Stimulated activated CD8-positive, alpha-beta memory T cell treated with anti-CD3 and anti-CD28 coated beads, Interleukin-4, amount 100 ng/mL, for 24 hours (primary cell): ENCODE measurements around the gene COX11.

Experiments
- DNase-seq: peaks from one replicate; pipeline ENCODE4 v3.0.0-alpha.2; 2020; ENCODE audit warnings: low read depth

COX11 gene

DNA sequence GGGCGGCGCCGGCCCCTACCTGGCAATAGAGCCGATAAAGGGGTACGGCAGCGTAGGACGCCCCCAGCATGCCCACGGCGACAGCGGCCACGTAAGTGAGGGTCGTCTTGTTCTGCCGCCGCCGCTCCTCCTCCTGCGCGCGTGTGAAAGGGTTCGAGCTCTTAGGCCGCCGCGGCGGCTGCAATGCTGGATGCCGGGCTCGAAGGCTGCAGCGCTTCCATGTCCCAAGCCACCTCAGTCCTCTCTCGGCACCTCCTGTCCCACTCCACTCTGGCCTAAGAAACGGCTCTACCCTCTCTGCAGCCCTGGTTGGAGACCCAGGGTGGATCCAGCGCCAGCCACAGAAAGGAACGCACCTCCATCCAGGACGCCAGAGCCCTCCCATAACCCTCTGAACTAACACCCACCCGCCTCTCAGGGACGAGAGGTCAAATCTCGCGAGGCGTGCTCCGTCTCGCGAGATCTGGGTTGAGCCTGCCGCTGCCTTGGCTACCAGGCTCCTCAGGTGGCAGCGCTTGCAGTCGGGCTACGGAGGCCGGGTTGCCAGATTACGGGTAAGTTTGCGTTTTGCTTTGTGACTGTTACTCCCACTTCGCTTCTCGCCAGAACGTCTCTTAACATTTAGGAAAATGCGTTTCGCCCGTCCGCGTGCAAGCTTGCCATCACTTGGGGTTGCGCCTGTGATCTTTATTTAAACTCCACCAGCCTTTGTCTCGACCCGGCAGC is at the start of gene COX11, which contains the start of gene STXBP4:
COX11 (minus strand) TSS at position 393 of the 726 bp plus-strand sequence; CDS start at position 385, 8 bp downstream.
STXBP4 (plus strand) TSS at position 504 of the 726 bp plus-strand sequence. CDS start 17,455 bp downstream, outside the sequence.
- DNase-seq, result peak; percentile 83

- no peak for DNase-seq
Measured at GRCh38 chr17:55005520-55005919, 37.1 kb upstream of the COX11 start.

DNA sequence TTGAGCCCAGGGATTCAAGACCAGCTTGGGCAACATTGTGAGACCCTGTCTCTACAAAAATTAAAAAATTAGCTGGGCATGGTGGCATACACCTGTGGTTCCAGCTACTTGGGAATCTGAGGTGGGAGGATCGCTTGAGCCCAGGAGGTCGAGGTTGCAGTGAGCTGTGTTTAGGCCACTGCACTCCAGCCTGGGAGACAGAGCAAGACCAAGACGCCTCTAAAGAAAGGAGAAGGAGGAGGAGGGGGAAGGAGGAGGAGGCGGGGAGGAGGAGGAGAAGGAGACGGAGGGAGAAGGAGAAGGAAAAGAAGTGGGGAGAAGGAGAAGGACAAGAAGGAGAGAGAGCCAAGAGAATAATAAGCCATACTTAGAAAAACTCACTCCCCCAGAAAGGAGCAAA is 36.0 kb upstream of the COX11 start:
- DNase-seq, result no peak

DNA sequence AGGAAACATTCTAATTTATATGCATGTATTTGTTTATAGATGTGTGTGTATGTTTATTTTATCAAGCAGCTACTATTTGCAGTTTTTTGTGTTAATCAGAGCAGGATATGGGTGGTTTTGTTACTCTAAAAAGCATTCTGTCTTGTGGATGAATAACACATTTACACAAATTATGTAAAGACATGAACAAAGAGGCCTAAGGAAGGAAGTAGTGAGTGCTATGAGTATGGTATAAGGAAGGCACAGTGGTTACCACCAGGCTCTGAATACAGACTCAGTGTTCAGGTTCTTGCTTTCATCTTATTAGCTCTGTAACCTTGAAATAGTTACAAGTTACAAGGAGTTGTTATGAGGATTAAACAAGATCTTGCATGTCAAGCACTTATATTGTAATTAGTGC is 34.0 kb upstream of the COX11 start:
- DNase-seq, result no peak

- DNase-seq, result no peak
Measured at GRCh38 chr17:54996441-54996840, 28.0 kb upstream of the COX11 start.

GRCh38 chr17:54992797-54993639 is 24.6 kb upstream of the COX11 start:
- no peak for DNase-seq

GRCh38 chr17:54991567-54991966 is 23.1 kb upstream of the COX11 start:
- no peak for DNase-seq

DNA sequence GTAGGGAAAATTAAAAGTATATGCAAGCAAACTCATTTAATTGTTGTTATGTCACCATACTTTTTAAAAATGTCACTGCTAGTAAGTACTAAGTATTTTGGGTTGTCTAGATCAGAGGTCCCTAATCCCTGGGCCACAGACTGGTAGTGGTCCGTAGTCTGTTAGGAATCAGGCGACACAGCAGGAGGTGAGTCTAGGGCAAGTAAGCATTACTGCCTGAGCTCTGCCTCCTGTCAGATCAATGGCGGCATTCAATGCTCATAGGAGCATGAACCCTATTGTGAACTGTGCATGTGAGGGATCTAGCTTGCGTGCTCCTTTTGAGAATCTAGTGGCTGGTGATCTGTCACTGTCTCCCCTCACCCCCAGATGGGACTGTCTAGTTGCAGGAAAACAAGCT is 21.7 kb upstream of the COX11 start:
- DNase-seq, result no peak

DNA sequence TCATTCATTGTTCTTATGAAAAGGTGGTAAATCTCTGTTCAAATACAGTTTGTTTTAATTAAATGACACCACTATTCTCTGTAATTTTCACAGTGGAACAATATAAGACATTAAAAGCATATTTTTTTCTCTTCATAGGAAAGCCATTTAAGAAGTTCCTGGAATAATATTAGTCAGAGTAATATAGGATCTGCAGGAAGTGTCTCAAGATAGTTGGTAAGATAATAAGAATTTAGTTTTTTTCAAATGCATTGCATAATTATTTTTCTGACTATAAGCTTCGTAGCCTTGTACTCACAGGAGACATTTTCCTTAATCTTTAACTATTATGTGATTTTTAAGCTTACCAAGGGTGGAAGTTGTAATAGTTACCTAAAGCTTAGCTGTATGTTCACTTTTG is 17.0 kb upstream of the COX11 start:
- DNase-seq, result no peak

- DNase-seq, result no peak
Measured at GRCh38 chr17:54983260-54983659, 14.8 kb upstream of the COX11 start.

- no peak for DNase-seq
Measured at GRCh38 chr17:54982399-54982798, 13.9 kb upstream of the COX11 start.

- no peak for DNase-seq
Measured at GRCh38 chr17:54980375-54980774, 11.9 kb upstream of the COX11 start.

DNA sequence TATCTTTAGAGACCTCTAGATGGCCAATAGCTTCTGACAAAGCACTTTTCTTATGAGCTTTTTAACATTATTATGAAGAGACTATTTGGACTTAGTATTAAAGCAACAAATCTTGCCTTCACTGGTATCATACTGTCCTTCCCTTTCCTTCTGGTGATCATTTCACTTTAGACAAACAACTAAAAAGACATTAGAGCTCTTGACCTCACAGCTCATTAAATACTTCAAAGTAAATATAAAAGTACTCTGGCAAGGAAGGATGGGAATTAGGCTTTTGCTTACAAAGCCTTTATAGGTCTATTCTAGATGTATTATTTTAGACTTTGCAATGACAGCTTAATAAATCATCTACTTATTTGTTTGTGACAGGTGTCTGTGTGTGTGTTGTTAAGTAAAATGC is 11.2 kb upstream of the COX11 start:
- no peak for DNase-seq

DNA sequence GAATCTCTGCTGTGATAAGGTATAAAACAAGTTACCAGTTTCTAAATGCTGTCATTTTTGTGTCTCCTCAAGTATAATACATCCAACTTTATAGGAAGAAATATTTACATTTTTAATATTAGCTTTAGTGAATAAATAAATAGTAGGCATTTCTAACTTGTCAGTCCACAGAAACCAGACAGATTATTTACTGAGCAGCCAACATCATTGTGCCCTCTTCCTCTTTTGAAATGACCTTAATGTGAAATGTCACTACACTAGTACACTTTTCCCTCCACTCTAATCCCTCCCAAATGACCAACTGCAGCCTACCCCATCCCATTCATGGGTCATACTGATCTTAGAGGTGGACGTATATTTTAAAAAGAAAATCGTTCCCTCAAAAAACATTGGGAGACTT is 9.3 kb upstream of the COX11 start:
- no peak for DNase-seq

DNA sequence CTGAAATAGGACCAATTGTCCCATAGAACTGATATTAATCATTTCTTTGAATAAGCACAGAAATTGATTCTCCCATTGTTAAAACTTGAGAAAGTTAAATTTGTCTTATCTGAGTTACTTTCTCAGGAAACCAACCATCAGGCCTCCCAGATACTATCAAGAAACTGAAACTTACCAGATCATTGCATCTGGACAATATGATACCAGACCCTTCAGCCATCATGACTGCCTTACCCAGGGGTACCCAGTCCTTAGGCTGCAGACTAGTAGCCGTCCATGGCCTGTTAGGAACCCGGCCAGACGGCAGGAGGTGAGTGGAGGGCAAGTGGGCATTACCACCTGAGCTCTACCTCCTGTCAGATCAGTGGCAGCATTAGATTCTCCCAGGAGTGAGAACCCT is 7.9 kb upstream of the COX11 start:
- DNase-seq, result no peak

GRCh38 chr17:54974759-54975158 is 6.3 kb upstream of the COX11 start:
- DNase-seq, result no peak

DNA sequence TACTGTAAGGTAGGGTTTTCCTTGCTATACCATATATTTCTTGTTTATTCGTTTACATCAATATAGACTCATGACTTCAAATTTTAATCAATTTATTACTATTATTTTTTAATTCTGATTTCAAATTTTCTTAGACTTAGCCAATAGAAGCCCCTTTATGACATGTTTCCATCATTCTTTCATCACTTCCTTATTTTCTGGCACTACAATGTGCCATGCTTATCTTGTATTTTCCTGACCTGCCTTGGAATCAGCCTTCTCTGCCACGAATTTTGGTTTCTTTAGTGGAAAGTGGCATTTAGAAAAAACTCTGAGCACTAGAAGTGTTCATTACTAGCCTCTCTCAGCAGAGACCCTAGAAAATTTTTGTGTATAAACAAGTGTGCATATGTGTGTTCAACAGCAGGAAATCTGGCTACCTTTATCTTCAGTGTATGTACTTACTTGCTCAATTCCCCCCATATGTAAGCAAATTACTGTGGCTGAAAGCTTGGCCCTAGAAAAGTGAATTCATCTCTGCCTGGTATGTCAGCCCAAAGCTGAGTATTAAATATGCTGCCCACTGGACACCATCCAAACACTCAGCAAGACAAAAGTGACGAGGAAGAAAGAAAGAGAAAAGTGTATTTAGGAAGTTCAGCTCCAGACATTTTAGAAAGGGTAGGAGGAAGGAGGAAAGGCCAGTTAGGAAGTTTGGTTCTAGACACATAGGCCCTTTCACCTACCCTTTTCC is 4.1 kb upstream of the COX11 start:
- DNase-seq, result no peak

- no peak for DNase-seq
Measured at GRCh38 chr17:54971901-54972300, 3.4 kb upstream of the COX11 start.

GRCh38 chr17:54971147-54971546 is 2.7 kb upstream of the COX11 start:
- no peak for DNase-seq

DNA sequence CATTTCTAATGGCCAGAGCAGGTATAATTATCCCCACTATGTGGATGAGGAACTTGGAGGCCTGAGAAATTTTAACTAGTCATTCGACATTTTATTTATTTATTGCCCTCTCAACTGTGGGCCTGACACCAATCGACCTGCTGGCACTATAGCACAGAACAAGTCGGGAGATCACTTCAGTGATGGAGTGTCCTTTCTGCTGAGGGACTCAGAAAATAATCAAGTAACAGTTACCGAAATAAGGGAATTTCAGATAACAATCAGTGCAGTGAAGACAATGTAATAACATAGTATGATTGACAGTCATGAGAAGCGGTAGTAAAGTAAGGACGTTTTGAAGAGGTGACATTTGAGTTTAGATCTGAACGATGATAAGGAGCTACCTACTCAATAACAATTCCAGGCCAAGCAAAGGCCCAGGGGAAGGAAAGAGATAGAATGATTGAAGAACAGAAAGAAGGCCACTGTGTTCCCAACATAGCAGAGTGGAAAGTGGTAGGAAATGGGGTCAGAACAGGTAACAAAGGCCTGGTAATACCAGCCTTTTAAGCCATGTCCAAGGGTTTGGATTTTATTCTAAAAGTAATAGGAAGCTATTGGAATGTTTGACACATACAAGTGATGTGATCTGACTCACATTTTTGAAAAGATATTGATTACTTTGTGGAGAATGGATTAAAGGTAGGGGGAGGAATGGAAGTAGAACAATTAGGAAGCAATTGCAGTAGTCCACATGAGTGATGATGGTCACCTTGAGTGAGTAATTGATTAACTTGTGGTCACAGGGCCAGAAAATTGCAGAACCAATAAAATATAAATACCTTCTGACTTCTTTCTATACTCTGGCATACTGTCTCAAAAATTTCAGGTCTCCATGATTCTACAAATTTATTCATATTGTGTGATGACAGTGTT is 1.5 kb upstream of the COX11 start:
- DNase-seq, result no peak

- DNase-seq, result no peak
Measured at GRCh38 chr17:54968988-54969332, 506 bp upstream of the COX11 start.
